HepG2 (cell line): ENCODE data around the gene SPTBN2. TPM values are rescaled to one million over a fixed set of nuclear protein-coding genes. Genes with fewer than 3 reads are reported as not detected.

Source experiments
- CCAR2 ChIP-seq: fragments of 200-400 bp; formaldehyde crosslinking; optimal IDR thresholded peaks from 2 replicates; pipeline ENCODE3; 2018; ENCODE audit warnings: low read depth, mild to moderate bottlenecking, low read length, moderate library complexity
- ELF1 ChIP-seq: sonication (generic); formaldehyde crosslinking; IDR thresholded peaks from 2 replicates; pipeline ENCODE4 v1.4.0; 2020; ENCODE audit warnings: missing genetic modification reagents
- ELK4 ChIP-seq: sonication (generic); formaldehyde crosslinking; IDR thresholded peaks from 2 replicates; pipeline ENCODE4 v1.9.0; 2021; ENCODE audit warnings: missing genetic modification reagents, borderline replicate concordance
- FOSL1 ChIP-seq: sonication (generic); formaldehyde crosslinking; IDR thresholded peaks from 2 replicates; pipeline ENCODE4 v1.9.0; 2021; ENCODE audit warnings: missing genetic modification reagents, borderline replicate concordance
- FOXM1 ChIP-seq: sonication (generic); formaldehyde crosslinking; IDR thresholded peaks from 2 replicates; pipeline ENCODE4 v1.5.0; 2020; ENCODE audit warnings: missing genetic modification reagents
- HNRNPL ChIP-seq: fragments of 200-400 bp; formaldehyde crosslinking; IDR thresholded peaks from 2 replicates; pipeline ENCODE4 v1.6.1; 2017; ENCODE audit warnings: mild to moderate bottlenecking, low read depth, low read length
- KLF6 ChIP-seq: IDR thresholded peaks from 2 replicates; pipeline ENCODE4 v1.8.0; 2016; ENCODE audit warnings: missing biosample characterization, missing genetic modification reagents
- SALL2 ChIP-seq: sonication (generic); formaldehyde crosslinking; IDR thresholded peaks from 2 replicates; pipeline ENCODE4 v1.8.1; 2023; ENCODE audit warnings: mild to moderate bottlenecking, missing genetic modification reagents, inconsistent platforms
- SMC3 ChIP-seq: IDR thresholded peaks from 2 replicates; pipeline ENCODE4 v1.6.1; 2011; ENCODE audit warnings: low read length, improper control_type of control experiment
- SNAI1 ChIP-seq: sonication (generic); formaldehyde crosslinking; IDR thresholded peaks from 2 replicates; pipeline ENCODE4 v1.5.0; 2020; ENCODE audit warnings: mild to moderate bottlenecking, missing genetic modification reagents, borderline replicate concordance
- SP140L ChIP-seq: sonication (generic); formaldehyde crosslinking; IDR thresholded peaks from 2 replicates; pipeline ENCODE4 v1.4.0; 2020; ENCODE audit warnings: missing genetic modification reagents, borderline replicate concordance
- SRSF4 ChIP-seq: fragments of 200-400 bp; formaldehyde crosslinking; IDR thresholded peaks from one replicate; pipeline ENCODE4 v1.6.1; 2018; ENCODE audit warnings: mild to moderate bottlenecking, low read depth, low read length, moderate library complexity; ENCODE audit not compliant: poor library complexity, severe bottlenecking
- TRAFD1 ChIP-seq: sonication (generic); formaldehyde crosslinking; IDR thresholded peaks from 2 replicates; pipeline ENCODE4 v1.5.1; 2020; ENCODE audit warnings: missing genetic modification reagents, mild to moderate bottlenecking, borderline replicate concordance
- UBTF ChIP-seq: sonication (generic); formaldehyde crosslinking; IDR thresholded peaks from 2 replicates; pipeline ENCODE4 v1.4.0; 2020; ENCODE audit warnings: mild to moderate bottlenecking, missing genetic modification reagents
- WIZ ChIP-seq: sonication (generic); formaldehyde crosslinking; IDR thresholded peaks from 2 replicates; pipeline ENCODE4 v1.5.1; 2020; ENCODE audit warnings: mild to moderate bottlenecking, missing genetic modification reagents
- ZBTB3 ChIP-seq: sonication (generic); formaldehyde crosslinking; IDR thresholded peaks from 2 replicates; pipeline ENCODE4 v1.4.0; 2020; ENCODE audit warnings: low read depth, mild to moderate bottlenecking, moderate library complexity, missing genetic modification reagents, borderline replicate concordance
- ZKSCAN1 ChIP-seq: fragments of 150-350 bp; IDR thresholded peaks from 2 replicates; pipeline ENCODE4 v1.6.1; 2014; ENCODE audit warnings: low read length
- ZNF205 ChIP-seq: IDR thresholded peaks from 2 replicates; pipeline ENCODE4 v1.6.1; 2018; ENCODE audit warnings: missing biosample characterization, missing genetic modification reagents
- ZNF251 ChIP-seq: sonication (generic); formaldehyde crosslinking; IDR thresholded peaks from 2 replicates; pipeline ENCODE4 v1.9.0; 2021; ENCODE audit warnings: mild to moderate bottlenecking, missing genetic modification reagents
- ZNF329 ChIP-seq: sonication (generic); formaldehyde crosslinking; IDR thresholded peaks from 2 replicates; pipeline ENCODE4 v1.9.0; 2021; ENCODE audit warnings: low read depth, mild to moderate bottlenecking, missing genetic modification reagents
- ZNF335 ChIP-seq: sonication (generic); formaldehyde crosslinking; IDR thresholded peaks from 2 replicates; pipeline ENCODE4 v1.4.0; 2020; ENCODE audit warnings: missing genetic modification reagents
- ZNF552 ChIP-seq: sonication (generic); formaldehyde crosslinking; IDR thresholded peaks from 2 replicates; pipeline ENCODE4 v1.9.0; 2022; ENCODE audit warnings: missing genetic modification reagents, mild to moderate bottlenecking, borderline replicate concordance
- ZNF572 ChIP-seq: sonication (generic); formaldehyde crosslinking; IDR thresholded peaks from 2 replicates; pipeline ENCODE4 v1.5.1; 2020; ENCODE audit warnings: mild to moderate bottlenecking, missing genetic modification reagents
- ZNF674 ChIP-seq: sonication (generic); formaldehyde crosslinking; IDR thresholded peaks from 2 replicates; pipeline ENCODE4 v1.5.0; 2020; ENCODE audit warnings: low read depth, mild to moderate bottlenecking, missing genetic modification reagents
- ZSCAN22 ChIP-seq: sonication (generic); formaldehyde crosslinking; IDR thresholded peaks from 2 replicates; pipeline ENCODE4 v1.4.0; 2020; ENCODE audit warnings: mild to moderate bottlenecking, missing genetic modification reagents
- ZSCAN30 ChIP-seq: sonication (generic); formaldehyde crosslinking; IDR thresholded peaks from 2 replicates; pipeline ENCODE4 v1.5.0; 2020; ENCODE audit warnings: mild to moderate bottlenecking, missing genetic modification reagents
- polyA plus RNA-seq, 8 experiments: library from polyadenylated mRNA; depleted of rRNA in 3 of 8; stranded (reverse) in 7 of 8; unstranded in 1 of 8; fragments of >200 nt; fragmentation: Illumina TruSeq in 4 of 8; extraction: Trizol in 4 of 8; gene quantifications; 2 replicates each; pipeline versions ENCODE4 v1.2.1 to v1.2.3, GENCODE V29; 2011 to 2016; ENCODE audit warnings: low read depth in 4 of 8, missing spikeins in 1 of 8, mixed read lengths in 1 of 8; ENCODE audit not compliant: insufficient read depth in 1 of 8
- total RNA-seq, 5 experiments: library from RNA; depleted of rRNA; stranded (reverse); fragments of >200 nt; fragmentation: Illumina TruSeq; extraction: Trizol; gene quantifications; 2 replicates each; pipeline ENCODE4 v1.2.3, GENCODE V29; 2016; ENCODE audit warnings: low read depth in 1 of 5

The SPTBN2 gene
- total and polyA plus RNA-seq, 2 of the 13 experiments (the other 11 are each of a cell fraction or from before 2014, with no cell fraction given) = 0.65 to 4.0 TPM

GRCh38 chr11:66677599-66678375 lies 51.2 kb downstream of the SPTBN2 start, which contains the start of gene RBM4B (continued):
- TF ChIP-seq UBTF (CRISPR knock-in tag) (peak; percentile 10; the same call in 1 of the 2 replicates), HNRNPL (peak; percentile 49; the same call in 1 of the 2 replicates), ZKSCAN1 (no peak), ZNF329 (CRISPR knock-in tag) (no peak), ZNF251 (CRISPR knock-in tag) (no peak), CCAR2 (no peak), WIZ (CRISPR knock-in tag) (no peak), SALL2 (0 out of 2 replicates have a peak, but pooled peaks have one; percentile 49), SRSF4 (no peak), ZNF572 (CRISPR knock-in tag) (no peak; the same call in 1 of the 2 replicates), ZNF552 (CRISPR knock-in tag) (peak; percentile 43; the same call in 1 of the 2 replicates), FOXM1 (CRISPR knock-in tag) (no peak), SNAI1 (peak; percentile 80; the same call in 1 of the 2 replicates), SMC3 (no peak), ZNF205 (CRISPR knock-in tag) (no peak), ZNF674 (CRISPR knock-in tag) (0 out of 2 replicates have a peak, but pooled peaks have one; percentile 53), ELF1 (CRISPR knock-in tag) (peak; percentile 50), ZSCAN22 (no peak), ZSCAN30 (no peak), ZNF335 (no peak; the same call in 1 of the 2 replicates), SP140L (CRISPR knock-in tag) (no peak), FOSL1 (CRISPR knock-in tag) (0 out of 2 replicates have a peak, but pooled peaks have one; percentile 8), KLF6 (CRISPR knock-in tag) (no peak; the same call in 1 of the 2 replicates), ZBTB3 (no peak; the same call in 1 of the 2 replicates), TRAFD1 (CRISPR knock-in tag) (no peak), ELK4 (no peak)
